Ishikawa (cell line): ENCODE results near the gene TMEM72.

Source experiments
- CEBPB ChIP-seq: IDR thresholded peaks from 2 replicates; pipeline ENCODE4 v1.6.1; 2012
- CREB1 ChIP-seq: IDR thresholded peaks from 2 replicates; pipeline ENCODE4 v1.6.1; 2012; ENCODE audit warnings: low read depth
- EGR1 ChIP-seq: IDR thresholded peaks from 2 replicates; pipeline ENCODE4 v1.6.1; 2012
- EP300 ChIP-seq: IDR thresholded peaks from 2 replicates; pipeline ENCODE4 v1.6.1; 2012; ENCODE audit warnings: borderline replicate concordance
- FOXM1 ChIP-seq: IDR thresholded peaks from 2 replicates; pipeline ENCODE4 v1.6.1; 2012; ENCODE audit warnings: low read depth, borderline replicate concordance
- MAX ChIP-seq: IDR thresholded peaks from 2 replicates; pipeline ENCODE4 v1.6.1; 2012
- NFIC ChIP-seq: IDR thresholded peaks from 2 replicates; pipeline ENCODE4 v1.6.1; 2012
- RAD21 ChIP-seq: IDR thresholded peaks from 2 replicates; pipeline ENCODE4 v1.6.1; 2012; ENCODE audit warnings: low read depth
- REST ChIP-seq: IDR thresholded peaks from 2 replicates; pipeline ENCODE4 v1.6.1; 2012; ENCODE audit warnings: low read depth, mild to moderate bottlenecking
- TAF1 ChIP-seq: IDR thresholded peaks from 2 replicates; pipeline ENCODE4 v1.6.1; 2012; ENCODE audit warnings: low read depth, mild to moderate bottlenecking
- TCF12 ChIP-seq: IDR thresholded peaks from 2 replicates; pipeline ENCODE4 v1.6.1; 2012; ENCODE audit warnings: low read depth
- TEAD4 ChIP-seq: IDR thresholded peaks from 2 replicates; pipeline ENCODE4 v1.6.1; 2012
- USF1 ChIP-seq: IDR thresholded peaks from 2 replicates; pipeline ENCODE4 v1.6.1; 2012
- YY1 ChIP-seq: IDR thresholded peaks from 2 replicates; pipeline ENCODE4 v1.6.1; 2012; ENCODE audit warnings: low read depth
- ZBTB7A ChIP-seq: IDR thresholded peaks from 2 replicates; pipeline ENCODE4 v1.6.1; 2012; ENCODE audit warnings: low read depth

The TMEM72 gene

DNA sequence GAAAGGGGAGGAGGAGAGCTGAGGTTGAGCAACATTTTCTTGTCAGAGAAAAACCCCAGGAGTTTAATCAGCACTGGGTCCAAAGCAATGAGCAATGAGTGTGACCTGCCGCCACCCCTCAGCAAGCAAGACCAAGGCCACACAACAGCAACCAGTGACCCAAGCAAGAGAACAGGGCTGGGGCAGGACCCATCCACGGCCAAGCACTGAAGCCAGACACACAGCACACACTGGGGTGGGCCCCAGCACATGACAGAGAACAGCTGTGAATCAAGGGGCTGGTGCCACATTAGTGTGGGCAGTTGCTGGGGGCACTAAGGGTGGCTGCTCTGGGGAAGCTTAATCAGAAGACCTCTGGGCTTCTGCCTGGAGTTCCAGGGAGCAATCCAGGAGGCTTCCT is 16.2 kb downstream of the TMEM72 start:
- no peak for TF ChIP-seq CREB1
- no peak for TF ChIP-seq EGR1
- TF ChIP-seq REST = no peak
- no peak for TF ChIP-seq NFIC
- TF ChIP-seq ZBTB7A = no peak
- no peak for TF ChIP-seq TAF1
- no peak for TF ChIP-seq MAX
- no peak for TF ChIP-seq FOXM1
- no peak for TF ChIP-seq TCF12
- no peak for TF ChIP-seq TEAD4
- TF ChIP-seq USF1 = no peak

GRCh38 chr10:44928462-44928861 is 17.3 kb downstream of the TMEM72 start:
- TF ChIP-seq EP300 = no peak
- no peak for TF ChIP-seq NFIC
- no peak for TF ChIP-seq USF1
- no peak for TF ChIP-seq TCF12
- no peak for TF ChIP-seq ZBTB7A
- TF ChIP-seq CREB1 = no peak

DNA sequence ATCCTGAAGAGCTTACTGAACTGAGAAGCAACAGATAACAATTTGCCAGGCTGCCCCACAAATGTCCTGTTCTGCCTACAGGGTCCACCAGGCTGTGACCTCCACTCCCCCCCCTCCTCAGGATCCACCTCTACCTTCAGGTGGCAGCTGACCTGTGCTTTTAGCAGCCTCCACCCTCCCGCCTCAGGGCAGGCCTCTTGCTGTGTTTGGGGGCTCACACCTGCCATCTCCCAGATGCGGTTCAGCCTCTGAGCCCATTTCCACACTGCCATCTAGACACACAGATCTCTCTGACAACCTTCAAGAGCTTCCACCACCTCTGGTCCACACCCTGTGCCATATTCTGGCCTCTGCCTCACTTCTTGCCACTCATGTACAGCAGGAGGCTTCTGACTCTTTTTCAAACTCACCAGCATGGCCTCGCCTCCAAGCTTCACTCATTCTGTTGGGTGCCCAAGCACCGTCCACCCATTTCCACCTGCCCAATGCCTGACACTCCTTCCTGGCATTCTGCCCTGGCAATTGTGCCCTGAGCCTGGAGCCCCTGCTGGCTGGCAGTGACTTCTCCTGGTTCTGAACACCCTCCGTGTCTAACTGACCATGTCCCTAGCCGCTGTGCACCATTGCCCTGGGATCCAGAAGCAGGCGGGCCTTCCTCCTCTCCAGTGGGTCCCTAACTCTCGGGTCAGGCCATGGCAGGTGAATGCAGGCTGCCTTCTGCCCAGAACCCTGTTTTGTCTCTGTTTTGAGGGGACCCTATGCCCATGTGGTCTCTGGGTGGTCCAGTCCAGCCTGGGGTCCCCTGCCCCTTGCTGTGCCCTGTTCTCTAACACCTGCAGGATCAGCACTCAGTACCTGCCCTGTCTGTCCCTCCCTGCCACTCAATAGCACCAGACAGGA is 18.5 kb downstream of the TMEM72 start:
- peak; percentile 22; the same call in 1 of the 2 replicates for TF ChIP-seq MAX
- TF ChIP-seq EP300 = no peak
- peak; percentile 69 for TF ChIP-seq NFIC

DNA sequence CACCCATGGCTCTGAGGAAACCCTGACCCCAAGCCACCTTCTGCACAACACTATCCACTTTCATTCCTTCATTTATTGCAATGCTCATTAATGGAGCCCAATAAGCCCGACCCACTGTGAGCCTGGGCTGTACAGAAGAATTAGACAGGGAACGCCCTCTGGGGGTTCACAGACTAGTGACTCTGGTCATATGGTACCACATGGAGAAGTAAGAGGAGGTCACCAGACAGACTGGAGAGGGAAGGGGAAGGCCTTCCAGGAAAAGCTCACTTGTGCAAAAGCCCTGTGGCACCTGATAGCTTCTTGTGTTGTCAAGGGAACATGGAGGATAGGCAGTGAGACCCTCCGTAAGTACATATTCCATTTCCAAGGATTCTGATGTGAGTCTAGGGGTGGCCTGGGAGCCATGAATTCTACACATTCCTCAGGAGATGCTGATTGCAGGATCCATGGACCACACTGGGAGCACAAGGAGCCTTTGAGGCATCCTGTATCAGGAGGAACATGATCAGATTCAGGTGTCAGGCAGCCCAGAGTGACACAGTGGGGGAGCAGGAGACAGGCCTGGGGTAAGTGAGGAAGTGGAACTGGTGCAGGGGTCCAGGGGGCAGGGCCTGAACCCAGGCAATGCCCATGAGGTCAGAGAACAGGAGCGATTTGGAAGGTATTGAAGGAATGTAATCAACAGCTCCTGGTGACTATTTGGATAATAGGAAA is 19.9 kb downstream of the TMEM72 start:
- TF ChIP-seq TEAD4 = no peak
- no peak for TF ChIP-seq USF1
- TF ChIP-seq YY1 = no peak
- TF ChIP-seq RAD21 = no peak
- no peak for TF ChIP-seq TCF12
- no peak for TF ChIP-seq MAX
- TF ChIP-seq EP300 = no peak
- no peak for TF ChIP-seq TAF1
- TF ChIP-seq REST = no peak
- no peak for TF ChIP-seq CREB1
- TF ChIP-seq ZBTB7A = no peak
- TF ChIP-seq EGR1 = no peak
- TF ChIP-seq NFIC = no peak
- TF ChIP-seq CEBPB = no peak
- TF ChIP-seq FOXM1 = no peak
